Smooth muscle cell (in vitro differentiated cells): ENCODE data around the gene FAM131A. TPM values are rescaled to one million over a fixed set of nuclear protein-coding genes. Genes with fewer than 3 reads are reported as not detected.

Experiments
- DNase-seq: peaks from one replicate; lab custom pipeline; 2025; ENCODE audit not compliant: unreplicated experiment; lab: John Stamatoyannopoulos, UW
- H2AFZ ChIP-seq: fragments of 200-600 bp; sonication (generic); 2 replicates; pipeline ENCODE4 v1.6.0; 2016; ENCODE audit warnings: antibody characterized with exemption, low read depth, mild to moderate bottlenecking
- H3F3A ChIP-seq: fragments of 200-600 bp; sonication (generic); 2 replicates; pipeline ENCODE4 v1.6.0; 2017; ENCODE audit warnings: antibody characterized with exemption, low read depth
- H3K27ac ChIP-seq: fragments of 200-600 bp; sonication (generic); 2 replicates; pipeline ENCODE4 v1.5.1; 2016; ENCODE audit warnings: low read depth, mild to moderate bottlenecking
- H3K27me3 ChIP-seq: fragments of 200-600 bp; sonication (generic); 2 replicates; pipeline ENCODE4 v1.6.1; 2016; ENCODE audit warnings: low read depth, mild to moderate bottlenecking
- H3K36me3 ChIP-seq: fragments of 200-600 bp; sonication (generic); 2 replicates; pipeline ENCODE4 v1.5.1; 2016; ENCODE audit warnings: low read depth
- H3K4me1 ChIP-seq: fragments of 200-600 bp; sonication (generic); 2 replicates; pipeline ENCODE4 v1.5.1; 2016; ENCODE audit warnings: low read depth
- H3K4me2 ChIP-seq: fragments of 200-600 bp; sonication (generic); 2 replicates; pipeline ENCODE4 v1.6.0; 2016; ENCODE audit warnings: mild to moderate bottlenecking
- H3K4me3 ChIP-seq: fragments of 200-600 bp; sonication (generic); 2 replicates; pipeline ENCODE4 v1.5.1; 2016; ENCODE audit warnings: mild to moderate bottlenecking
- H3K79me2 ChIP-seq: fragments of 200-600 bp; sonication (generic); 2 replicates; pipeline ENCODE4 v1.6.0; 2016; ENCODE audit warnings: low read depth, mild to moderate bottlenecking
- H3K9ac ChIP-seq: fragments of 200-600 bp; sonication (generic); 2 replicates; pipeline ENCODE4 v1.6.0; 2016; ENCODE audit warnings: low read depth
- H3K9me3 ChIP-seq: fragments of 200-600 bp; sonication (generic); replicated peaks from 2 replicates; pipeline ENCODE4 v1.5.1; 2016; ENCODE audit warnings: low read depth
- H4K20me1 ChIP-seq: fragments of 200-600 bp; sonication (generic); 2 replicates; pipeline ENCODE4 v1.6.0; 2016; ENCODE audit warnings: low read depth
- CTCF ChIP-seq: fragments of 200-600 bp; sonication (generic); IDR thresholded peaks from 2 replicates; pipeline ENCODE4 v1.5.1; 2017; ENCODE audit warnings: borderline replicate concordance, mild to moderate bottlenecking, antibody characterized with exemption; ENCODE audit not compliant: insufficient read depth, poor library complexity, severe bottlenecking
- WGBS: methylation state at CpG from one replicate; pipeline ENCODE4 v1.1.7; 2016; ENCODE audit warnings: low lambda C conversion rate; 5-methylcytosine and 5-hydroxymethylcytosine counted together
- polyA plus RNA-seq: library from polyadenylated mRNA; unstranded; fragments of >200 nt; fragmentation: Nextera tagmentation; extraction: Ambion mirVana; gene quantifications from 2 replicates; pipeline ENCODE4 v1.2.1, GENCODE V29; 2016
- total RNA-seq: library from RNA; depleted of rRNA; stranded (reverse); fragments of >200 nt; gene quantifications from 2 replicates; pipeline ENCODE4 v1.2.3, GENCODE V29; 2014

FAM131A gene
- total and polyA plus RNA-seq, 2 experiments from 2014 or later: 15.3 to 20.2 TPM

GRCh38 chr3:184336547-184337398 lies 627 bp upstream of the FAM131A start:
- WGBS: 37% methylated on average over 17 of the region's 17 CpGs
- H3K9ac ChIP-seq: peak overlapping the region; percentile 97
- H3K79me2 ChIP-seq: peaks cover 15% of the 10 kb centered on the region
- DNase-seq: no peak
- peaks cover 19% of the 10 kb centered on the region for H3K4me1 ChIP-seq
- H3K9me3 ChIP-seq: no peaks in the 10 kb centered on the region
- no peaks in the 10 kb centered on the region for H3K27me3 ChIP-seq
- H3K27ac ChIP-seq: peak overlapping the region; percentile 100
- no peak for TF ChIP-seq CTCF
- peaks cover 25% of the 10 kb centered on the region for H3F3A ChIP-seq
- H3K4me2 ChIP-seq: peak overlapping the region; percentile 95
- peaks cover 2% of the 10 kb centered on the region for H3K36me3 ChIP-seq
- peaks cover 78% of the 10 kb centered on the region for H4K20me1 ChIP-seq
- H2AFZ ChIP-seq: no peak overlapping the region
- peak overlapping the region; percentile 88 for H3K4me3 ChIP-seq

- H3K9ac ChIP-seq: peak overlapping the region; percentile 8
- peaks cover 75% of the 10 kb centered on the region for H4K20me1 ChIP-seq
- no peak for TF ChIP-seq CTCF
- peaks cover 19% of the 10 kb centered on the region for H3K4me1 ChIP-seq
- 90% methylated on average over 7 of the region's 7 CpGs for WGBS
- peaks cover 13% of the 10 kb centered on the region for H3F3A ChIP-seq
- peak overlapping the region; percentile 95 for H3K4me2 ChIP-seq
- peak overlapping the region; percentile 100 for H3K27ac ChIP-seq
- no peaks in the 10 kb centered on the region for H3K36me3 ChIP-seq
- H3K4me3 ChIP-seq: no peak overlapping the region
- no peak for DNase-seq
- no peaks in the 10 kb centered on the region for H3K27me3 ChIP-seq
- H3K9me3 ChIP-seq: no peaks in the 10 kb centered on the region
- peaks cover 15% of the 10 kb centered on the region for H3K79me2 ChIP-seq
- H2AFZ ChIP-seq: no peak overlapping the region
Observed at GRCh38 chr3:184337981-184338380, 581 bp downstream of the FAM131A start.

GRCh38 chr3:184338511-184338945 lies 1.1 kb downstream of the FAM131A start:
- H4K20me1 ChIP-seq: peaks cover 69% of the 10 kb centered on the region
- peaks cover 8% of the 10 kb centered on the region for H3F3A ChIP-seq
- peak overlapping the region; percentile 8 for H3K9ac ChIP-seq
- H3K4me3 ChIP-seq: no peak overlapping the region
- peak; percentile 32 for DNase-seq
- peak overlapping the region; percentile 70 for H3K4me2 ChIP-seq
- WGBS: 30% methylated on average over 35 of the region's 37 CpGs
- no peaks in the 10 kb centered on the region for H3K36me3 ChIP-seq
- no peak for TF ChIP-seq CTCF
- peaks cover 19% of the 10 kb centered on the region for H3K4me1 ChIP-seq
- no peak overlapping the region for H2AFZ ChIP-seq
- peak overlapping the region; percentile 28 for H3K27ac ChIP-seq
- no peaks in the 10 kb centered on the region for H3K27me3 ChIP-seq
- H3K79me2 ChIP-seq: peaks cover 15% of the 10 kb centered on the region
- no peaks in the 10 kb centered on the region for H3K9me3 ChIP-seq
